GM12873 (cell line): Measurements from ENCODE around the gene RNF125.
A peak's percentile ranks its signal among the peaks of the same experiment; 100 is the strongest.

Source experiments
- TF ChIP-seq, protein P1 (sequence below): IDR thresholded peaks from 2 replicates; pipeline ENCODE4 v1.5.1; 2012; ENCODE audit warnings: low read depth, mild to moderate bottlenecking, moderate library complexity, low read length, control low read depth; ENCODE audit not compliant: insufficient read depth; ENCODE audit errors: missing control alignments

RNF125 gene

DNA sequence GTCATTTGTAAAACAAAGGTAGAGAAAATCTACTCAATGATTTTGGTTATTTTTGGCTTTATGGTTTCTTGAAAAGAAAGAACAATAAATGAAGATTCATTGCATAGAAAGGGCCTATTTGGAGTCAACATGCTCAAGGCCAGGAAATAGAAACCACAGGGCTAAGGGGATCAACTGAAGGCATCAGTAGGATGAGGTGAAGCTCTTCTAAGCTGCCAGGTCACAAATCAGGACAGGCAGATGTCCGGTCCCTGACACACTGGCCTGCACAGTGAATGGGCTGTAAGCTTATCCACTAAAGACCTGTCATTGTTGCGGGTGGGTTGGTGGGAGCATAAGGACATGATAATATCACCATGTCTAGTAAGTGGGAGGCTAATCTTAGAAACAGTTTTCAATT, 41.4 kb downstream of the RNF125 start:
- TF ChIP-seq, protein P1, sequence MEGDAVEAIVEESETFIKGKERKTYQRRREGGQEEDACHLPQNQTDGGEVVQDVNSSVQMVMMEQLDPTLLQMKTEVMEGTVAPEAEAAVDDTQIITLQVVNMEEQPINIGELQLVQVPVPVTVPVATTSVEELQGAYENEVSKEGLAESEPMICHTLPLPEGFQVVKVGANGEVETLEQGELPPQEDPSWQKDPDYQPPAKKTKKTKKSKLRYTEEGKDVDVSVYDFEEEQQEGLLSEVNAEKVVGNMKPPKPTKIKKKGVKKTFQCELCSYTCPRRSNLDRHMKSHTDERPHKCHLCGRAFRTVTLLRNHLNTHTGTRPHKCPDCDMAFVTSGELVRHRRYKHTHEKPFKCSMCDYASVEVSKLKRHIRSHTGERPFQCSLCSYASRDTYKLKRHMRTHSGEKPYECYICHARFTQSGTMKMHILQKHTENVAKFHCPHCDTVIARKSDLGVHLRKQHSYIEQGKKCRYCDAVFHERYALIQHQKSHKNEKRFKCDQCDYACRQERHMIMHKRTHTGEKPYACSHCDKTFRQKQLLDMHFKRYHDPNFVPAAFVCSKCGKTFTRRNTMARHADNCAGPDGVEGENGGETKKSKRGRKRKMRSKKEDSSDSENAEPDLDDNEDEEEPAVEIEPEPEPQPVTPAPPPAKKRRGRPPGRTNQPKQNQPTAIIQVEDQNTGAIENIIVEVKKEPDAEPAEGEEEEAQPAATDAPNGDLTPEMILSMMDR = no peak

DNA sequence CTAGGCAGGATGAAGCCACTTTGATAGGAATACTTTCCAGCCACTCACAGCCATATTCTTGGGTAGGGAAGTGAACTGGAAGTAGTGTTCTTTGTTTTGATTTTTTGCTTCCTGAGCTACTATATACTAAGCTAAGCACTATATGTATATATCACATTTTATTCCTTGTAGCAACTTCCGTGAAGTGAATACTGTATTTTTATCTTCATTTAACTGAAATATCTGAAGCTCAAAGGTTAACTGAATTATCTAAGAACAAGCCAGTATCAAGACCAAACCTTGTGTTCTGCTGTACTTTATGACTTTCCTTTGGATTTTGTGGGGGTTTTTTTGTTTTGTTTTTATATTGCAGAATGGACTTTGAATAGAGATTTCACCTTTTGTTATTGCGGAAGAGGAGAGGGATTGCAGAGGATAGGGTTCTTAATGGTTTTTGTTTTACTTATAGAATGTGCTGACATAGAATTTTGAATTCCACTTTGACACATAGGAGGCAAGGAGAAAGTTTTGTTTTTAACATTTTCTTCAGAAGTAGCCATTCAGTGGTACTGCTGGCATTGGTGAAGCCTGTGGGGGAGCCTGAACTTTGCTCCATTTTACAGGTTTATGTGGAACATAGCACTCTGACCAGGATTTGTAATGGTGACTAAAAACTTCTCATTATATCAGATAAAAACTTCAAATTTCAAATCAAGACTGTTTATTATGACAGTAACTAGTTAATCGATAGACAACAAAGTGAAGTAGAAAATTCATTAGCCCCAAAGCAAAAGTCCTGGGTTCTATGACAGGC, 48.9 kb downstream of the RNF125 start:
- TF ChIP-seq, protein P1 = no peak

DNA sequence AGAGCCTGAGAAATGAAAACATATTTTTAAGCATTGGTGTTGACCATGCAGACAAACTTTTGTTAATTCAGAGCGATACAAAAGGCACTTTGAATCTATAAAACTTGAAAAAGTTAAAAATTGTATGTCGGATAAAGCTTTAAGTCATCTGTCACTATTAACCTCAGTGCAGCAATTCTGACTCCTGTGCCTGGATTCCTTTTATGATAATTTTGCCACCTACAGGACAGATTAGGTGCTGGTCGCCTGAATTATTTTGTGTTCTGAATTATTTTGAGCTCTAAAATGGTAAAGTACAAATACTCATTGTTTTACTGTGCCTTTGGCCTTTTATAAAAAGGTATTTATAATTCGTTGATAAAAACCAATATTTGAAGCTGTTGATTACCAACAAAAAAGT, 53.7 kb downstream of the RNF125 start:
- TF ChIP-seq, protein P1 = peak; percentile 50

DNA sequence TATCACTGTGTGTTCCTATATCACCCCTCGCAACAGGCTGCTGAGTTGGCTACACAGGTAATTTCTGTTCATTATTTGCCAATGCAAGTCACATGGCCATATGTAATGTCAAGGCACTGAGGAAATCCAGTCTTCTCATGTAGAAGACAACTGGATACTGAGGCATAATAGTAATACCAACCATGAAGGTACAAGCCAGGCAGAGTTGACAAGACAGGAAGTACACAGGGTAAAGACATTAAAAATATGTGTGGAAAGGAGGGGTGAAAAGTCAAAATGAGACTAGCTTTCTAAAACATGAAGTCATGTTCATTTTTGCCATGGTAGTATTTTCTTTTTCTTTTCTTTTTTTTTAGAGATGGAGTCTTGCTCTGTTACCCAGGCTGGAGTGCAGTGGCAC, 55.6 kb downstream of the RNF125 start:
- TF ChIP-seq, protein P1 = no peak

DNA sequence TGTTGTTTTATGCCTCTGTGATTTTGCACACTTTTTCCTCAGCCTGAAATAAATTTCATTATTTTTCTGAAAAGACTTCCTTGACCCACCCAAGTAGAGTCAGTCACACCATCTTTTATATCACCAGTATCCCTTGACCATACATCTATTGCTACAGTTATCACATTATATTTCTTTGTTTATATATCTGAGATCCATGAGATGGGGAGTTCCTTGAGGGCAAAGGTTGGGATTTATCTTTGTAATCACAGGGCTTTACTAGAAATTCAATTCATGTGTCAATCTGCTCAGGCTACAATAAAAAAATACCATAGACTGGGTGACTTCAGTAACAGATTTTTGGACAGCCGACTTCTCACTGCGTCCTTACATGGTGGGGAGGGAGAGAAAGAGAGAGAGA, 60.2 kb downstream of the RNF125 start:
- TF ChIP-seq, protein P1 = no peak

DNA sequence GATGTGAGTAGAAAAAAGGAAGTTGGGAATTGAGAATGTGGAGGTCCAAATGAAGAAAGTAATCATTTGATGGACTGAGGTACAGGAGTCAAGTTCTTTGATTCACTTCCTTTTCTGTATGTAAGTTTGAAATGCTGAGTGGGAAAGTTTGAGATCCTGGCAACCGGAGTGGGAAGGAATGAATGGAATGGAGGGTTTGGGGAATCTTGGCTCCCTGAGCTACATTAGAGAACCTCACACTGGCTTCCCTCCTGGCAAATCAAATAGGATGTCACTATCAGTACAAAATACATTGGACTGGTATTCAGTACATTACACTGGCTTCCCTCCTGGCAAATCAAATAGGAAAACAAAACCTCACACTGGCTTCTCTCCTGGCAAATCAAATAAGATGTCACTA, 63.3 kb downstream of the RNF125 start:
- TF ChIP-seq, protein P1 = no peak

DNA sequence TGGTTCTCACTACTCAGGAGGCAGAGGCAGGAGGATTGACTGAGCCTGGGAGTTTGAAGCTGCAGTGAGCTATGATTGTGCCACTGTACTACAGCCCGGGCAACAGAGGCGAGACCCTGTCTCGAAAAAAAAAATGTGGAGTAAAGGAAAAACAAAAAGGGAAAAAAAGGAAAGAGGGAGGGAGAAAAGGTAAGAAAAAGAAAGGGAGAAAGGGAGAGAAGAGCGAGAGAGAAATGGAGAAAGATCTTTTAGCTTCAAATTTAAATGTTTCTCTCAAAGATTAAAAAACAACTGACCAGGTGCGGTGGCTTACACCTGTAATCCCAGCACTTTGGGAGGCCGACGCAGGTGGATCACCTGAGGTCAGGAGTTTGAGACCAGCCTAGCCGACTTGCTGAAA, 65.2 kb downstream of the RNF125 start:
- TF ChIP-seq, protein P1 = no peak
